ENCODE data around the gene ANAPC5. TPM values are rescaled to one million over a fixed set of nuclear protein-coding genes. Genes with fewer than 3 reads are reported as not detected.

Gene ANAPC5
- total RNA-seq, 1 experiment from 2014 or later, result 101 TPM

GRCh38 chr12:121400332-121401139 lies 48.3 kb upstream of the ANAPC5 start:
- H4K20me1 ChIP-seq (ENCODE audit: control insufficient read depth, insufficient read depth, insufficient read length), result no peaks in the 10 kb centered on the region
- H3K79me2 ChIP-seq (ENCODE audit: insufficient read depth, low read length), result peaks cover 13% of the 10 kb centered on the region
- H3K27ac Mint-ChIP-seq, result peak overlapping the region; percentile 93 to 99 (median 98)
- peaks cover 8% of the 10 kb centered on the region for H3K23me2 ChIP-seq (ENCODE audit: insufficient read length, low read depth, low read length, poor library complexity, severe bottlenecking)
- H2BK12ac ChIP-seq (ENCODE audit: insufficient read length, low read depth, low read length), result no peak overlapping the region
- no peaks in the 10 kb centered on the region for H3K4me1 ChIP-seq (ENCODE audit: insufficient read depth, low read length)
- no peak overlapping the region for H3K23ac ChIP-seq (ENCODE audit: insufficient read length, low read depth, low read length)
- peaks cover 4% of the 10 kb centered on the region for H3K79me1 ChIP-seq (ENCODE audit: insufficient read depth, low read depth, low read length, poor library complexity, severe bottlenecking)
- no peak overlapping the region for H3K27ac ChIP-seq (ENCODE audit: insufficient read length, low read depth, low read length)
- no peaks in the 10 kb centered on the region for H3K27me3 Mint-ChIP-seq (ENCODE audit: low read depth)
- no peak overlapping the region for H2BK5ac ChIP-seq (ENCODE audit: insufficient read length, low read length)
- no peak overlapping the region for H3T11ph ChIP-seq (ENCODE audit: low read length)
- no peak overlapping the region for H2AFZ ChIP-seq (ENCODE audit: low read length)
- H3K4me3 Mint-ChIP-seq, result peak overlapping the region; percentile 91 to 96
- H3K14ac ChIP-seq (ENCODE audit: insufficient read depth, low read length), result peak overlapping the region; percentile 83; the same call in 1 of the 2 replicates
- no peaks in the 10 kb centered on the region for H3K9me3 Mint-ChIP-seq
- no peak overlapping the region for H2BK120ac ChIP-seq (ENCODE audit: low read depth, low read length, poor library complexity, severe bottlenecking)
- H3K4me2 ChIP-seq (ENCODE audit: insufficient read depth, insufficient read length, low read length), result peak overlapping the region; percentile 97
- H4K91ac ChIP-seq (ENCODE audit: insufficient read length, low read depth, low read length), result no peak overlapping the region
- no CpG with 5 or more reads among the region's 48 CpGs for WGBS (ENCODE audit: extremely low coverage, insufficient read length, low lambda C conversion rate)
- H4K8ac ChIP-seq (replicated peaks; ENCODE audit: insufficient read length, low read depth, low read length), result no peak overlapping the region
- TF ChIP-seq CTCF (conservative IDR thresholded peaks at IDR 0.05), result no peak; the same call in 2 of the 3 replicates
- peak; percentile 55 for DNase-seq
- H3K4ac ChIP-seq (ENCODE audit: low read depth, low read length), result no peak overlapping the region; the same call in 1 of the 2 replicates
- H2BK15ac ChIP-seq (ENCODE audit: low read depth, low read length), result no peak overlapping the region
- peaks cover 5 to 26% (median 23%) of the 10 kb centered on the region in 3 experiments; a peak in 4 of 7 replicates for H3K36me3 Mint-ChIP-seq (ENCODE audit: insufficient read depth in 1 of 3, low read depth in 3 of 3)
- H2BK20ac ChIP-seq (ENCODE audit: low read depth, low read length, poor library complexity, severe bottlenecking), result no peak overlapping the region
- no peaks in the 10 kb centered on the region for H3K9me3 ChIP-seq (ENCODE audit: control insufficient read depth, low read depth, low read length)
- H3K9ac ChIP-seq (ENCODE audit: extremely low read depth, insufficient read length, low read length), result peak overlapping the region; percentile 80
- H4K5ac ChIP-seq (ENCODE audit: insufficient read length, low read depth, low read length), result no peak overlapping the region
- H3K4me1 Mint-ChIP-seq, result peaks cover 16 to 23% of the 10 kb centered on the region in 2 experiments
- H3K56ac ChIP-seq (ENCODE audit: insufficient read length, low read depth, low read length), result no peak overlapping the region
- peak overlapping the region; percentile 71 for H3K18ac ChIP-seq (ENCODE audit: insufficient read length, low read depth, low read length)
- no peaks in the 10 kb centered on the region for H3K27me3 ChIP-seq (ENCODE audit: insufficient read depth, low read length)
- H2AK5ac ChIP-seq (ENCODE audit: insufficient read length, low read length), result no peak overlapping the region
